CD4-positive, alpha-beta T cell treated with Interleukin-6 at 100 ng/mL for 8 hours (primary cell): ENCODE measurements around the gene MAP7D3.
"Not testable (repeated sequence)": the region's sequence is repeated elsewhere in the genome, so short reads cannot be mapped to it uniquely, and the experiment has no call there.

ENCODE experiments used
- DNase-seq: peaks from one replicate; pipeline ENCODE4 v3.0.0-alpha.2; 2020; ENCODE audit warnings: mixed read lengths, low spot score

Gene MAP7D3

DNA sequence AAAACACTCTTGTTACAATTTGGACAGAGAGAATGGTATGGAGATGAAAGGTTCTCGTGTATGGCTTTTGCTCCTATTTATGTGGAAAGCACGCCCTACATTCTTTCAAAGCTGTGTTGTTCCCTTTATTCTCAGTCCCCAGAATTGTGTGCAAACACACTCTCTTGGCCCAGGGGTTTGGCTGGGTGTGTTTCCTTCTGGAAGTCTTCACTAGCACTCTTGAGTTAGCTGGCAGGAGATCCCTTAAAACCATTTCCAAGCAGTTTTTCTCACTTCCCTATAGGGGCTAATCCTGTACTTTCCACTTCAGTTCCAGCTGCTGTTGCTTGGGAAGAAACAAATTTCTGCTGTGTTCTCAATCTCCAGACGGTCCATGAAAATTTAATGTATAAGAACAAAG lies 68.8 kb downstream of the MAP7D3 start:
- no peak for DNase-seq

GRCh38 chrX:136179133-136179532 lies 72.1 kb downstream of the MAP7D3 start:
- no peak for DNase-seq

- no peak for DNase-seq
These were observed 74.8 kb downstream of the MAP7D3 start for GRCh38 chrX:136176399-136176825.

DNA sequence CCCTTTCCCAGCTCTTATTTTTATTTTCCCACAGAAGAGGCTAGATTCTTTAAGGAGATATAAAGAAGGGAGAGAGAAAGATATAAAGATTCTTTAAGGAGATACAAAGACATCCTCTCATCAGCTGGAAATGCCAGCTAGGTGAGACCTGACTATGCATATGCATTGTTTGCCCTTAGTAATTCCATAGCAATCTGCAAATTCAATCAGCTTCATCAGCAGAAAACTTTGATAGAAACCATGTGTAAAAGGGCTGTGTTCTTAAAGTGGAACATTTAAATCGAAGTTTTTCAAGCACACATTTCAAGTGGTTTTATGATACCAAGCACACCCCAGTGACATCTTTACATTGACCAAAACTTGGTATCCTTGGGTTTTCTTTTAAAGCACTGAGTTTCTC lies 79.8 kb downstream of the MAP7D3 start:
- DNase-seq = no peak

- DNase-seq = no peak
These were observed 80.9 kb downstream of the MAP7D3 start for GRCh38 chrX:136170139-136170800.

- no peak for DNase-seq
These were observed 82.1 kb downstream of the MAP7D3 start for GRCh38 chrX:136168929-136169735.

GRCh38 chrX:136167989-136168388 lies 83.2 kb downstream of the MAP7D3 start:
- DNase-seq = not testable (repeated sequence)

- DNase-seq = no peak
These were observed 84.9 kb downstream of the MAP7D3 start for GRCh38 chrX:136166221-136166855.

GRCh38 chrX:136165406-136165805 lies 85.8 kb downstream of the MAP7D3 start:
- no peak for DNase-seq

- DNase-seq = no peak
These were observed 87.5 kb downstream of the MAP7D3 start for GRCh38 chrX:136163689-136164088.
